ENCODE measurements around the gene LILRB2. TPM values are rescaled to one million over a fixed set of nuclear protein-coding genes. Genes with fewer than 3 reads are reported as not detected.

Gene LILRB2
- total and polyA plus RNA-seq, 9 of the 15 experiments (the other 6 are each of a cell fraction or from before 2014, with no cell fraction given) = not detected

GRCh38 chr19:54271106-54271505 lies 9.8 kb downstream of the LILRB2 start:
- peaks cover 3% of the 10 kb centered on the region; the same call in 1 of the 2 replicates for H4K20me1 ChIP-seq (replicated peaks; ENCODE audit: control insufficient read depth, insufficient read depth, low read length)
- H3K79me2 ChIP-seq (ENCODE audit: control insufficient read depth, insufficient read depth, low read length) = no peaks in the 10 kb centered on the region
- no peaks in the 10 kb centered on the region for H3K4me1 ChIP-seq (replicated peaks in 1 of 2; ENCODE audit: control insufficient read depth in 2 of 2, insufficient read depth in 2 of 2, low read length in 2 of 2)
- H3K9ac ChIP-seq (ENCODE audit: insufficient read depth in 1 of 2, low read depth in 2 of 2, low read length in 2 of 2) = no peak overlapping the region
- CTCF ChIA-PET (ENCODE audit: low intra/inter-chr PET ratio) = no interaction called here
- intact Hi-C loops (cut with micrococcal nuclease) = no loop called here
- no peak overlapping the region for H3K4me3 ChIP-seq
- no peak overlapping the region for H3K27ac ChIP-seq (ENCODE audit: extremely low read depth, low read depth, low read length)
- FAIRE-seq (no peak), DNase-seq (ENCODE audit: extremely low read depth in 1 of 4, low spot score in 3 of 4) (no peak), ATAC-seq (no peak)
- no peak overlapping the region for H2AFZ ChIP-seq (ENCODE audit: low read depth, low read length)
- H3K27me3 ChIP-seq (ENCODE audit: control insufficient read depth in 2 of 2, insufficient read depth in 2 of 2, low read length in 2 of 2) = peaks cover 10 to 23% of the 10 kb centered on the region in 2 experiments
- no peaks in the 10 kb centered on the region for H3K36me3 ChIP-seq (ENCODE audit: control insufficient read depth, insufficient read depth, low read length)
- H3K9me3 ChIP-seq (replicated peaks; ENCODE audit: control insufficient read depth, insufficient read depth, low read depth, low read length) = no peaks in the 10 kb centered on the region
- in situ Hi-C loops (cut with MboI) = no loop called here
- no peaks in the 10 kb centered on the region for H3K9me1 ChIP-seq (ENCODE audit: control insufficient read depth, insufficient read depth, low read length)
- no TSS peak for BruUV-seq (replicated peaks)
- H3K4me2 ChIP-seq (ENCODE audit: insufficient read depth, low read length) = no peak overlapping the region
- 1% methylated on average over 8 of the region's 8 CpGs for WGBS (ENCODE audit: insufficient coverage, low coverage, missing lambda C conversion rate)
- POLR2A ChIA-PET = no interaction called here
- TF ChIP-seq TFAP4 (CRISPR knock-in tag; IDR thresholded peaks at IDR 0.05; ENCODE audit: borderline replicate concordance) (no peak), BDP1 (IDR thresholded peaks at IDR 0.05; ENCODE audit: insufficient read depth, insufficient read length) (no peak), DDX20 (tag; IDR thresholded peaks at IDR 0.05; ENCODE audit: low read depth) (no peak)

GRCh38 chr19:54268936-54269335 lies 12.0 kb downstream of the LILRB2 start:
- ChIA-PET CTCF (ENCODE audit: low intra/inter-chr PET ratio) (interaction anchor here (0.6 kb wide), 1 partner anchor 100 kb away, joined by 4 read pairs; no protein-coding TSS in a partner anchor), POLR2A (no interaction called here)
- H4K20me1 ChIP-seq (replicated peaks; ENCODE audit: control insufficient read depth, insufficient read depth, low read length) = peaks cover 8% of the 10 kb centered on the region; the same call in 1 of the 2 replicates
- H3K4me3 ChIP-seq = no peak overlapping the region
- no peaks in the 10 kb centered on the region for H3K36me3 ChIP-seq (ENCODE audit: control insufficient read depth, insufficient read depth, low read length)
- no peak overlapping the region for H2AFZ ChIP-seq (ENCODE audit: low read depth, low read length)
- TF ChIP-seq CBFA2T3 (IDR thresholded peaks at IDR 0.05) (no peak), ZNF232 (CRISPR knock-in tag; IDR thresholded peaks at IDR 0.05) (no peak), ZNF318 (IDR thresholded peaks at IDR 0.05; ENCODE audit: borderline replicate concordance in 1 of 2, low read depth in 1 of 2) (no peak), MTA1 (IDR thresholded peaks at IDR 0.05; ENCODE audit: borderline replicate concordance) (no peak)
- H3K9ac ChIP-seq (ENCODE audit: insufficient read depth in 1 of 2, low read depth in 2 of 2, low read length in 2 of 2) = no peak overlapping the region
- DNase-seq (ENCODE audit: extremely low read depth in 1 of 4, low spot score in 3 of 4) (no peak), ATAC-seq (no peak), FAIRE-seq (no peak)
- BruUV-seq (replicated peaks) = no TSS peak
- no peak overlapping the region for H3K4me2 ChIP-seq (ENCODE audit: insufficient read depth, low read length)
- no peaks in the 10 kb centered on the region for H3K9me3 ChIP-seq (replicated peaks; ENCODE audit: control insufficient read depth, insufficient read depth, low read depth, low read length)
- H3K4me1 ChIP-seq (replicated peaks in 1 of 2; ENCODE audit: control insufficient read depth in 2 of 2, insufficient read depth in 2 of 2, low read length in 2 of 2) = no peaks in the 10 kb centered on the region
- in situ Hi-C loops (cut with MboI) (no loop called here), intact Hi-C loops (cut with micrococcal nuclease) (no loop called here)
- 0% methylated on average over 2 of the region's 2 CpGs for WGBS (ENCODE audit: insufficient coverage, low coverage, missing lambda C conversion rate)
- H3K27me3 ChIP-seq (ENCODE audit: control insufficient read depth in 2 of 2, insufficient read depth in 2 of 2, low read length in 2 of 2) = peaks cover 7 to 28% of the 10 kb centered on the region in 2 experiments; a peak in 4 of 5 replicates
- H3K9me1 ChIP-seq (ENCODE audit: control insufficient read depth, insufficient read depth, low read length) = no peaks in the 10 kb centered on the region
- no peaks in the 10 kb centered on the region for H3K79me2 ChIP-seq (ENCODE audit: control insufficient read depth, insufficient read depth, low read length)
- no peak overlapping the region for H3K27ac ChIP-seq (ENCODE audit: extremely low read depth, low read depth, low read length)
